SK-N-SH (cell line): ENCODE measurements around the gene CDX1.
A peak's percentile ranks its signal among the peaks of the same experiment; 100 is the strongest.

ENCODE experiments used
- TAF1 ChIP-seq: IDR thresholded peaks from 2 replicates; pipeline ENCODE4 v1.6.1; 2012; ENCODE audit warnings: low read depth, mild to moderate bottlenecking, low read length, moderate library complexity, borderline replicate concordance
- USF2 ChIP-seq: fragments of 150-350 bp; IDR thresholded peaks from 2 replicates; pipeline ENCODE4 v1.6.1; 2017; ENCODE audit warnings: antibody characterized with exemption, low read length, low read depth, borderline replicate concordance
- TF ChIP-seq, protein P1 (sequence below): fragments of 200-600 bp; sonication (generic); IDR thresholded peaks from 2 replicates; pipeline ENCODE4 v1.6.1; 2017; ENCODE audit warnings: antibody characterized with exemption, mild to moderate bottlenecking, moderate library complexity
- TF ChIP-seq, protein P2 (sequence below): IDR thresholded peaks from 2 replicates; pipeline ENCODE4 v1.6.1; 2012; ENCODE audit warnings: mild to moderate bottlenecking, low read depth, low read length, moderate library complexity

DNA sequence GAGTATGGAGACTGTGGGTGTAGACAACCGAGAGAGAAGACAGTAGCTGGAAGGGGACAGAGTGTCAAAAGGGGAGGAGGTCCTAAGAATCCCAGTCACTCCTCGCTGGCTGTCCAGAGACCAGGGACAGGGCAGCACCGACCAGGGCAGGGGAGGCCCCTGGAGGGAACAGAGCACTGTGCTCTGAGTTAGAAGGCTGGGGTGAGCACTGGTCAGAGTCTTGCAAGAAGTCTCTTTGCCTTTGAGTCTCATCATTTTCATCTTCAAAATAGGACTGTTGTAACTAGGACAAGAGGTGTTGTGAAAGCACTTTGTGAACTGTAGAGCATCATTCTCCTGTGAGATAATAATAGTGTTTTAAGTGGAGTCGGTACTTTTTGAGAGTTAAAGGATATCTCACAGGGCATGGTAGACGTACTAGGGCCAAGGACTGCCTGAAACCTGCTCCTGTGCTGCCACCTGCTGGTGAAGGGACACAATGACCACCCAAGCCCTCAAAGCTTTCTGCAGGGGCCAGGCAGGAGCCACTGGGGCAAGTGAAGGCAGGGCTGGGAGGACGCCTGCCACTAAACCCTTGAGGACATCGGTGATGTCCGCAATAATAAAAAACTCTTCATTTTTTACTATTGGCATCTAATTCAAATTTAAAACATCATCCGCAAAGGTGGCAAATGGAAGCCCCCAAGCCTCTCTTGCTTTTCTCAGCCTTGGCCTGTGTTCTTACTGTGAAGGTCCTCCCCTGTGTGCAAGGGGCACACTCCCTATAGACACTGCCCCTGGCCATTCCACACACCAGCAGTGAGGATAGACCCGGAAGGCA is 51.5 kb downstream of the CDX1 start:
- TF ChIP-seq USF2 (no peak), TAF1 (no peak)
- TF ChIP-seq, protein P1, sequence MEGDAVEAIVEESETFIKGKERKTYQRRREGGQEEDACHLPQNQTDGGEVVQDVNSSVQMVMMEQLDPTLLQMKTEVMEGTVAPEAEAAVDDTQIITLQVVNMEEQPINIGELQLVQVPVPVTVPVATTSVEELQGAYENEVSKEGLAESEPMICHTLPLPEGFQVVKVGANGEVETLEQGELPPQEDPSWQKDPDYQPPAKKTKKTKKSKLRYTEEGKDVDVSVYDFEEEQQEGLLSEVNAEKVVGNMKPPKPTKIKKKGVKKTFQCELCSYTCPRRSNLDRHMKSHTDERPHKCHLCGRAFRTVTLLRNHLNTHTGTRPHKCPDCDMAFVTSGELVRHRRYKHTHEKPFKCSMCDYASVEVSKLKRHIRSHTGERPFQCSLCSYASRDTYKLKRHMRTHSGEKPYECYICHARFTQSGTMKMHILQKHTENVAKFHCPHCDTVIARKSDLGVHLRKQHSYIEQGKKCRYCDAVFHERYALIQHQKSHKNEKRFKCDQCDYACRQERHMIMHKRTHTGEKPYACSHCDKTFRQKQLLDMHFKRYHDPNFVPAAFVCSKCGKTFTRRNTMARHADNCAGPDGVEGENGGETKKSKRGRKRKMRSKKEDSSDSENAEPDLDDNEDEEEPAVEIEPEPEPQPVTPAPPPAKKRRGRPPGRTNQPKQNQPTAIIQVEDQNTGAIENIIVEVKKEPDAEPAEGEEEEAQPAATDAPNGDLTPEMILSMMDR, result peak; percentile 92
- TF ChIP-seq, protein P2, sequence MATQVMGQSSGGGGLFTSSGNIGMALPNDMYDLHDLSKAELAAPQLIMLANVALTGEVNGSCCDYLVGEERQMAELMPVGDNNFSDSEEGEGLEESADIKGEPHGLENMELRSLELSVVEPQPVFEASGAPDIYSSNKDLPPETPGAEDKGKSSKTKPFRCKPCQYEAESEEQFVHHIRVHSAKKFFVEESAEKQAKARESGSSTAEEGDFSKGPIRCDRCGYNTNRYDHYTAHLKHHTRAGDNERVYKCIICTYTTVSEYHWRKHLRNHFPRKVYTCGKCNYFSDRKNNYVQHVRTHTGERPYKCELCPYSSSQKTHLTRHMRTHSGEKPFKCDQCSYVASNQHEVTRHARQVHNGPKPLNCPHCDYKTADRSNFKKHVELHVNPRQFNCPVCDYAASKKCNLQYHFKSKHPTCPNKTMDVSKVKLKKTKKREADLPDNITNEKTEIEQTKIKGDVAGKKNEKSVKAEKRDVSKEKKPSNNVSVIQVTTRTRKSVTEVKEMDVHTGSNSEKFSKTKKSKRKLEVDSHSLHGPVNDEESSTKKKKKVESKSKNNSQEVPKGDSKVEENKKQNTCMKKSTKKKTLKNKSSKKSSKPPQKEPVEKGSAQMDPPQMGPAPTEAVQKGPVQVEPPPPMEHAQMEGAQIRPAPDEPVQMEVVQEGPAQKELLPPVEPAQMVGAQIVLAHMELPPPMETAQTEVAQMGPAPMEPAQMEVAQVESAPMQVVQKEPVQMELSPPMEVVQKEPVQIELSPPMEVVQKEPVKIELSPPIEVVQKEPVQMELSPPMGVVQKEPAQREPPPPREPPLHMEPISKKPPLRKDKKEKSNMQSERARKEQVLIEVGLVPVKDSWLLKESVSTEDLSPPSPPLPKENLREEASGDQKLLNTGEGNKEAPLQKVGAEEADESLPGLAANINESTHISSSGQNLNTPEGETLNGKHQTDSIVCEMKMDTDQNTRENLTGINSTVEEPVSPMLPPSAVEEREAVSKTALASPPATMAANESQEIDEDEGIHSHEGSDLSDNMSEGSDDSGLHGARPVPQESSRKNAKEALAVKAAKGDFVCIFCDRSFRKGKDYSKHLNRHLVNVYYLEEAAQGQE, result no peak
